ENCODE data around the gene AP5Z1. TPM values are rescaled to one million over a fixed set of nuclear protein-coding genes. Genes with fewer than 3 reads are reported as not detected.

AP5Z1 gene
- total RNA-seq, 1 donor from 2014 or later, result 36.9 TPM

DNA sequence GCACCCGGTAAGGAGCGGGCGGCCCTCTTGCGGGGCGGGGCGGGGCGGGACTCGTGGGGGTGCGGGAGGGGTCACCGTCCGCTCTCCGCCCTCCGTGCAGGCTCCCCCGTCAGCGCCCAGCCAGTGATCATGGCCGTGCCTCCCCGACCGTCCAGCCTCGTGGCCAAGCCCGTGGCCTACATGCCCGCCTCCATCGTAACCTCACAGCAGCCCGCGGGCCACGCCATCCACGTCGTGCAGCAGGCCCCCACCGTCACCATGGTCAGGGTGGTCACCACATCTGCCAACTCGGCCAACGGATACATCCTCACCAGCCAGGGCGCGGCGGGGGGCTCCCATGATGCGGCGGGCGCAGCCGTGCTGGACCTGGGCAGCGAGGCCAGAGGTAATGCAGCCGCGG lies 16.2 kb upstream of the AP5Z1 start:
- no peaks in the 10 kb centered on the region for H3K9me3 Mint-ChIP-seq
- TF ChIP-seq, protein P1, sequence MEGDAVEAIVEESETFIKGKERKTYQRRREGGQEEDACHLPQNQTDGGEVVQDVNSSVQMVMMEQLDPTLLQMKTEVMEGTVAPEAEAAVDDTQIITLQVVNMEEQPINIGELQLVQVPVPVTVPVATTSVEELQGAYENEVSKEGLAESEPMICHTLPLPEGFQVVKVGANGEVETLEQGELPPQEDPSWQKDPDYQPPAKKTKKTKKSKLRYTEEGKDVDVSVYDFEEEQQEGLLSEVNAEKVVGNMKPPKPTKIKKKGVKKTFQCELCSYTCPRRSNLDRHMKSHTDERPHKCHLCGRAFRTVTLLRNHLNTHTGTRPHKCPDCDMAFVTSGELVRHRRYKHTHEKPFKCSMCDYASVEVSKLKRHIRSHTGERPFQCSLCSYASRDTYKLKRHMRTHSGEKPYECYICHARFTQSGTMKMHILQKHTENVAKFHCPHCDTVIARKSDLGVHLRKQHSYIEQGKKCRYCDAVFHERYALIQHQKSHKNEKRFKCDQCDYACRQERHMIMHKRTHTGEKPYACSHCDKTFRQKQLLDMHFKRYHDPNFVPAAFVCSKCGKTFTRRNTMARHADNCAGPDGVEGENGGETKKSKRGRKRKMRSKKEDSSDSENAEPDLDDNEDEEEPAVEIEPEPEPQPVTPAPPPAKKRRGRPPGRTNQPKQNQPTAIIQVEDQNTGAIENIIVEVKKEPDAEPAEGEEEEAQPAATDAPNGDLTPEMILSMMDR (conservative IDR thresholded peaks at IDR 0.05), result no peak
- no peak overlapping the region for H3K27ac Mint-ChIP-seq
- H3K36me3 Mint-ChIP-seq, result peaks cover 15% of the 10 kb centered on the region
- H3K4me3 Mint-ChIP-seq, result no peak overlapping the region
- DNase-seq (ENCODE audit: extremely low spot score, unreplicated experiment), result no peak
- no peaks in the 10 kb centered on the region for H3K4me1 Mint-ChIP-seq (ENCODE audit: unreplicated experiment)
- H3K27me3 Mint-ChIP-seq, result no peaks in the 10 kb centered on the region

DNA sequence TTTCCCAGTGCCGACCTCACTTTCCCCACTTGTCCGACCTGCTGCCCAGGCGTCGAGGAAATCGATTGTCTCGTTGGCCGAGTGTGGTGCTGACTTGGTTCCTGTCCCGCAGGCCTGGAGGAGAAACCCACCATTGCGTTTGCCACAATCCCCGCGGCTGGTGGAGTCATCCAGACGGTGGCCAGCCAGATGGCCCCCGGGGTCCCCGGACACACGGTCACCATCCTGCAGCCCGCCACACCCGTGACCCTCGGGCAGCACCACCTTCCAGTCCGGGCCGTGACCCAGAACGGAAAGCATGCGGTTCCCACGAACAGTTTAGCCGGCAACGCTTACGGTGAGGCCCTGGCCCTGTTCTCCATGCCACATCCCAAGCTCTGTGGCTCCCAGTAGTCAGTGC lies 14.5 kb upstream of the AP5Z1 start:
- Mint-ChIP-seq H3K36me3 (peaks cover 15% of the 10 kb centered on the region), H3K27me3 (no peaks in the 10 kb centered on the region), H3K4me1 (ENCODE audit: unreplicated experiment) (no peaks in the 10 kb centered on the region)

DNA sequence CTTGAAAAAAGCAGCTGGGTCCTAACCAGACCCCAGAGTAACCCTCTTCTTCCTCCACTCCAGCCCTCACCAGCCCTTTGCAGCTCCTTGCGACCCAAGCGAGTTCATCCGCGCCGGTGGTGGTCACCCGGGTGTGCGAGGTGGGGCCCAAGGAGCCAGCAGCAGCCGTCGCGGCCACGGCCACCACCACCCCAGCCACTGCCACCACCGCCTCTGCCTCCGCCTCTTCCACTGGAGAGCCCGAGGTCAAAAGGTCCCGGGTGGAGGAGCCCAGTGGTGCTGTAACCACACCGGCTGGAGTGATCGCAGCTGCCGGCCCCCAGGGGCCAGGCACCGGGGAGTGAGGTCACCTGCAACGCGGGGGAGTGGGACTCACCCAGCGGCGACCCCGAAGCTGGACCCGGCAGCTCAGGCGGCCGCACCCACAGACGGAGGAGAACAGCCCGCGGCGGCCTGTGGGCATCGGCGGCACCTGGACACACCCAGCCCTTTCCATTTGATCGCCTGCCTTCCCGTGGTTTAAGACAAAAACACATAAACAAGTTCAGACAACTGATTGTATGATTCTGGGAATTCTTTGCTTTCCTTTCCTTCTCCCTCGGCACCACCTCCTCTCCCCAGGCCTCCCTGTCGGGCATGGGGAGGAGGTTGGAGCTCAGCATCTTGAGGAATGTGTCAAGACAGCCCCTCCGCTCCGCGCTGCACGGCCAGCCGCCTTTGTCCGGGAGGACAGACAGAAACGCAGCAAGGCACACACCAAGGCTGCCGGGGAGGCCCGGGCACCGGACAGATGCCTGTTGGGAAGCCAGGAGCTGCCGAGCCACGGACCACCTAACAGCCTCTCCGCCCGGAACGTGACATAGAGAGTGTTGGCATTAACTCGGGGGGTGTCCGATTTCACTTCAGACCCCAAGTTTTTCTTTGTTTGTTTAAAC lies 13.0 kb upstream of the AP5Z1 start:
- DNase-seq (ENCODE audit: extremely low spot score, unreplicated experiment), result no peak
- H3K4me1 Mint-ChIP-seq (ENCODE audit: unreplicated experiment), result no peaks in the 10 kb centered on the region
- H3K27me3 Mint-ChIP-seq, result no peaks in the 10 kb centered on the region
- H3K27ac Mint-ChIP-seq, result peak overlapping the region; percentile 43
- no peaks in the 10 kb centered on the region for H3K9me3 Mint-ChIP-seq
- peaks cover 15% of the 10 kb centered on the region for H3K36me3 Mint-ChIP-seq
- no peak overlapping the region for H3K4me3 Mint-ChIP-seq
- TF ChIP-seq, protein P1 (conservative IDR thresholded peaks at IDR 0.05), result no peak

More for the DNA sequence above, 14.5 kb upstream of the AP5Z1 start:
- TF ChIP-seq, protein P1 (conservative IDR thresholded peaks at IDR 0.05), result no peak
- Mint-ChIP-seq H3K4me3 (no peak overlapping the region), H3K9me3 (no peaks in the 10 kb centered on the region), H3K27ac (no peak overlapping the region)
- DNase-seq (ENCODE audit: extremely low spot score, unreplicated experiment), result no peak

DNA sequence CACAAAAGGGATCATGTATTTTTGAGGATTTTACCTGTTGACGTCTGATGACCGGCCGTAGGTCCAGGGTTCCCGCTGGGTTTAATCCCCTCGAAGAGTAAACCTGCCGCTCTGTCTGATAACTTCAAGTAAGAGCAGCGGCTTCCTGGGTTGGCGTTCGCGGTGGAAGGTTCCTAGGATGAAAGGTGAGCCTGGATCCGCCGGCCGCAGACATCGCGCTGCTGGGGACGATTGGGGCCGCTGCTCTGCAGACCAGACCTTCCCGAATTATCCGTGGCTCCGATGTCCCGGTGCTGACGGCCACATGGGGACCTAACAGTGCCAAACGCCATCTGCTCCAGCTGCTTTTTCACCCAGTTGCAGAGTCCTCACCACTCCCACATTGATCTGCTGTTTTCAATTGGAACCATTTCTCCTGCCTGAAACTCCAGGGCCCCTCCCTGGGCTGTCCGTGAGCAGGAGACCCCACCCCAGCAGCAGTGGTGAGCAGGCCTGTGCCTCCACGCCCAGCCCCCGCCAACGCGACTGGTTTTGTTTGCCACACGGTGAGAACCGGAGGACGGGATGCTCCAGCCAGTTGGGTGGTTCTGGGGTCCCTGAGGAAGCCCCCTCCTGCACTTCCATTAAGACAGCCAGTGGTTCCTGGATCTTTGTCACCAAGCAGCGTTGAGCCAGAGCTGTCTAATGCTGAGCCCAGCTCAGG lies 12.2 kb upstream of the AP5Z1 start:
- DNase-seq (ENCODE audit: extremely low spot score, unreplicated experiment), result no peak
- TF ChIP-seq, protein P1 (conservative IDR thresholded peaks at IDR 0.05), result no peak
- peaks cover 18% of the 10 kb centered on the region for H3K36me3 Mint-ChIP-seq
- H3K27me3 Mint-ChIP-seq, result no peaks in the 10 kb centered on the region
- no peaks in the 10 kb centered on the region for H3K4me1 Mint-ChIP-seq (ENCODE audit: unreplicated experiment)
- H3K27ac Mint-ChIP-seq, result no peak overlapping the region
- no peaks in the 10 kb centered on the region for H3K9me3 Mint-ChIP-seq
- H3K4me3 Mint-ChIP-seq, result no peak overlapping the region

DNA sequence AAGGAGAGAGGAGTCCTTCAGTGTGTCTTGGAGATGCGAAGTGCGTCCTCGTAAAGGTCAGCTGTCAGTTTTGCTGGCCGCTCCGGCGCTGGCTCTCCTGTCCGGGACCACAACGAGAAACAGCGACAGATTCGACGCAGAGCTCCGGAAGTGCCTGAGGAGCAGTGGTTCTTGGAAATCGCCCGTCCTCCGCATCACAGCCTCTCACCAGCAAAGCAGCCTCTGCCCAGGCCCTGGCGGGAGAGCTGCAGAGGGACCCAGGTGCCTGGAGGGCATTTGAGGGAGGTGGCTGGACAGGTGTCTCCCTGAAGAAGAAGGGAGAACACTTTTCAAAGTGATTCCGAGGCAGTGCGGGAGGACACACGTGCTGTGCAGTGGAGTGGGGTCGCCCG lies 11.6 kb upstream of the AP5Z1 start:
- Mint-ChIP-seq H3K9me3 (no peaks in the 10 kb centered on the region), H3K4me3 (no peak overlapping the region), H3K36me3 (peaks cover 18% of the 10 kb centered on the region), H3K27me3 (no peaks in the 10 kb centered on the region), H3K4me1 (ENCODE audit: unreplicated experiment) (no peaks in the 10 kb centered on the region), H3K27ac (no peak overlapping the region)
- TF ChIP-seq, protein P1 (conservative IDR thresholded peaks at IDR 0.05), result no peak
- no peak for DNase-seq (ENCODE audit: extremely low spot score, unreplicated experiment)
